PFSK-1 (cell line): ENCODE results near the gene RASA2.

Experiments used
- FOXP2 ChIP-seq: optimal IDR thresholded peaks from 2 replicates; pipeline ENCODE3; 2011; ENCODE audit warnings: borderline replicate concordance, control low read depth, inconsistent platforms; ENCODE audit not compliant: insufficient read depth; ENCODE audit errors: extremely low read length, extremely low read depth
- POLR2AphosphoS5 ChIP-seq: IDR thresholded peaks from 2 replicates; pipeline ENCODE4 v1.6.1; 2012; ENCODE audit warnings: low read depth, mild to moderate bottlenecking, control low read depth, low read length, moderate library complexity
- REST ChIP-seq, 2 experiments: IDR thresholded peaks; 2 replicates each; pipeline versions ENCODE4 v1.6.1 to v1.8.0; 2011 to 2012; ENCODE audit warnings: low read depth in 2 of 2, low read length in 2 of 2, control low read depth in 1 of 2, inconsistent platforms in 1 of 2, mild to moderate bottlenecking in 1 of 2, moderate library complexity in 1 of 2; ENCODE audit not compliant: insufficient read depth in 1 of 2

- TF ChIP-seq POLR2AphosphoS5 = no peak
- TF ChIP-seq FOXP2 = no peak
- TF ChIP-seq REST (IDR thresholded peaks at IDR 0.05; ENCODE audit: insufficient read depth in 1 of 2, low read depth in 2 of 2, low read length in 2 of 2) = no peak
Measured at GRCh38 chr3:141578202-141578973, 91.6 kb downstream of the RASA2 start.
